Omental fat pad (tissue), 4 donors: ENCODE measurements around the gene COL6A1. TPM values are rescaled to one million over a fixed set of nuclear protein-coding genes. Genes with fewer than 3 reads are reported as not detected.

Source experiments
- ATAC-seq: fragments of 150-250 bp; one replicate; pipeline ENCODE4 v1.9.1; 2016; ENCODE audit warnings: mild to moderate bottlenecking, moderate library complexity; ENCODE audit not compliant: low FRiP score
- DNase-seq: peaks from one replicate; pipeline ENCODE4 v3.0.0-alpha.2; 2019; ENCODE audit warnings: low spot score
- total RNA-seq, 4 donors: library from RNA; depleted of rRNA; stranded (reverse); fragments of >200 nt; gene quantifications; one replicate each; pipeline ENCODE4 v1.1.0, GENCODE V29; 2016
- TF ChIP-seq, protein P1 (sequence below), 3 donors: fragments of 450-650 bp; IDR thresholded peaks; one replicate each; pipeline ENCODE4 v1.5.1; 2016 to 2017; ENCODE audit warnings: antibody characterized with exemption in 3 of 3, mild to moderate bottlenecking in 3 of 3, moderate library complexity in 2 of 3

Gene COL6A1
- total RNA-seq, 4 donors from 2014 or later: 410 to 1,024 (median 521) TPM

- ATAC-seq (no peak), DNase-seq (no peak)
- TF ChIP-seq, protein P1, sequence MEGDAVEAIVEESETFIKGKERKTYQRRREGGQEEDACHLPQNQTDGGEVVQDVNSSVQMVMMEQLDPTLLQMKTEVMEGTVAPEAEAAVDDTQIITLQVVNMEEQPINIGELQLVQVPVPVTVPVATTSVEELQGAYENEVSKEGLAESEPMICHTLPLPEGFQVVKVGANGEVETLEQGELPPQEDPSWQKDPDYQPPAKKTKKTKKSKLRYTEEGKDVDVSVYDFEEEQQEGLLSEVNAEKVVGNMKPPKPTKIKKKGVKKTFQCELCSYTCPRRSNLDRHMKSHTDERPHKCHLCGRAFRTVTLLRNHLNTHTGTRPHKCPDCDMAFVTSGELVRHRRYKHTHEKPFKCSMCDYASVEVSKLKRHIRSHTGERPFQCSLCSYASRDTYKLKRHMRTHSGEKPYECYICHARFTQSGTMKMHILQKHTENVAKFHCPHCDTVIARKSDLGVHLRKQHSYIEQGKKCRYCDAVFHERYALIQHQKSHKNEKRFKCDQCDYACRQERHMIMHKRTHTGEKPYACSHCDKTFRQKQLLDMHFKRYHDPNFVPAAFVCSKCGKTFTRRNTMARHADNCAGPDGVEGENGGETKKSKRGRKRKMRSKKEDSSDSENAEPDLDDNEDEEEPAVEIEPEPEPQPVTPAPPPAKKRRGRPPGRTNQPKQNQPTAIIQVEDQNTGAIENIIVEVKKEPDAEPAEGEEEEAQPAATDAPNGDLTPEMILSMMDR (IDR thresholded peaks at IDR 0.05): no peak
Measured at GRCh38 chr21:45996311-45997204, 15.0 kb downstream of the COL6A1 start.

GRCh38 chr21:45997205-45997494, 15.6 kb downstream of the COL6A1 start:
- DNase-seq (no peak), ATAC-seq (no peak)
- TF ChIP-seq, protein P1 (IDR thresholded peaks at IDR 0.05): no peak

- ATAC-seq: no peak
- TF ChIP-seq, protein P1 (IDR thresholded peaks at IDR 0.05): no peak
- DNase-seq: no peak
Measured at GRCh38 chr21:45997495-45998275, 16.1 kb downstream of the COL6A1 start.

- TF ChIP-seq, protein P1 (IDR thresholded peaks at IDR 0.05): no peak
- DNase-seq (no peak), ATAC-seq (no peak)
Measured at GRCh38 chr21:45998276-45998701, 16.7 kb downstream of the COL6A1 start.

GRCh38 chr21:45998871-45999580, 17.5 kb downstream of the COL6A1 start:
- DNase-seq (no peak), ATAC-seq (no peak)
- TF ChIP-seq, protein P1 (IDR thresholded peaks at IDR 0.05): no peak

DNA sequence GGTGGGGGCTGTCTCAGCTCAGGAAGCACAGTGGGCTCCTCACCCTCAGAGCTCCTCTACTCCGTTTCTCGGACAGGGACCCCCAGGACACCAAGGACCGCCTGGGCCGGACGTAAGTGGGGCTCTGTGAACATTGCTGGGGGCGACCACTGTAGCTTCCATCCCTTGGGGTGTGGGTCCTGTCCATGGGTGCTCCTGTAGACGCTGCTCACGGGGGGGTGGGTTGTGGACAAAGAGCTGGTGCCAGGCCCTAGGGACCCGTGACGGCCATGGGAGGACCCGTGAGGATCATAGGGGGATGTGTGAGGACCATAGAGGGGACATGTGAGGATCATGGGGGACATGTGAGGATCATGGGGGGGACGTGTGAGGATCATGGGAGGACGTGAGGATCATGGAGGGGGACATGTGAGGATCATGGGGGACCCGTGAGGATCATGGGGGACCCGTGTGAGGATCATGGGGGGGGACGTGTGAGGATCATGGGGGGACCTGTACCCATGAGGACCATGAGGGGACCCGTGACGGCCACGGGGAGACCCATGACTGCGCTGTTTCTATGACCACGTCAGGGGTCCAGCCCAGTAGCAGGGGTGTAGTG, 18.1 kb downstream of the COL6A1 start:
- no peak for DNase-seq
- TF ChIP-seq, protein P1 (IDR thresholded peaks at IDR 0.05): no peak
- ATAC-seq: no peak
